Suppressor macrophage treated with lipopolysaccharide for 4 hours (primary cell): ENCODE measurements around the gene BMERB1.

ENCODE experiments used
- DNase-seq: peaks from one replicate; pipeline ENCODE4 v3.0.0-alpha.2; 2020

Gene BMERB1

DNA sequence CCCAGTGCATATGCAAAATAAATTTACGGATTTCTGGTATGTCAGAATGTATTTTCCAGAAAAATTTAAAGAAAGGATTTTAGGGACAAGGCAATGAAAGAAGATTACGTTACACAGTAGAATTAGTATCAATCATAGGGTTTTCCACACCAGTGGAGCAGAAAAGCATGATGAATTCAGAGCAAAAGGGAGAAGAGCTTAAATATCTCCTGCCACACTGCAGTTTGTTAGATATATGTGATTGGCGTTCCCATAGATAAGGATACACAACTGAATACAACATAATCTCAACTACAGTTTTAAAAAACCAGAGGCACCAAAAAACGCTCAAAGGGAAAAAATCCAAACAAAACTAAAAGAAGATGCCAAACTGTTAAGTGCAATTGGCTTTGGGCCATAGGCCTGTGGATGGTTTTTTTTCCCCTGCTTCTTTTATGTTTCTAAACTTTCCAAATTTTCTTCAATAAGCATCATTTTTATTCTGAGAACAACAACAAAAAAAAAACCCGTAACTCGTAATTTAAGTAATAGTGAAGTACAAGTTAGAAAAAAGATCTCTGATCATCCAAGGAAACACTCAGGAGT is 186.3 kb downstream of the BMERB1 start:
- DNase-seq = no peak

DNA sequence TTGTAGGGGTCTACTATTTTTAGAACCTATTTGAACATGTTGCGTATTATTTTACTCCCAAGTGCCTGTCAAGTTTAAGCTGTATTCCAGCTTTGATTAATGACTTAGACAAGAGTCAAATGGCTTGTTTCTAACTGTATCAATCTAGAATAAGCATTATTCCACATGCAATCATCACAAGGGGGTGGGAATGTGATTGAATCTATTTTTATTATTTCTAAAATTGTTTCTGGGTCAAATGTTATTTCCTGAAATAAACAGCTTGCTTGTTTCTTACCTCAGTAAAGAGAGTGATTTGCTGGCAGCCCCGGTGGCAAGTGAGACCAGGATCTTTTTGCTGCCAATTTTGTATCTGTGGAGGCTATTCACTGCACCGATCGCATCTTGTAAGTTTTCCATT is 187.1 kb downstream of the BMERB1 start:
- DNase-seq = no peak

DNA sequence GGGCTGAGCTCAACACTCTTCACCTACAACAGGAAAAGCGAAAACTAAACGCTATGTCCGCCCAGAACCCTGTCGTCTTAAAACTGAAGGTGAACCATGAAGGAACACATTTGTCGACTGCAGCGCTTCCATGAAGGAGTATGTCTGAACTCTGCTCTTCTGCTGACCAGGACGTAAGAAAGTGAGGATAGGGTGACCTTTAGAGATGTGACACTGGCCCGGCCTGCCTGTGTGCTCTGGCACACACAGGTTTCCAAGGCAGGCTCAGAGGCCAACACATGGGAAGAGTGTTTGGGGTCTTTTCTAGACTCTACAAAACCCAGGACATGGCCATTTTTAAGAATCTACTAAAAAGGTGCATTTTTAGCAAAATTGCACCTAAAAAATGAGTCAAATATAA is 187.5 kb downstream of the BMERB1 start:
- no peak for DNase-seq

DNA sequence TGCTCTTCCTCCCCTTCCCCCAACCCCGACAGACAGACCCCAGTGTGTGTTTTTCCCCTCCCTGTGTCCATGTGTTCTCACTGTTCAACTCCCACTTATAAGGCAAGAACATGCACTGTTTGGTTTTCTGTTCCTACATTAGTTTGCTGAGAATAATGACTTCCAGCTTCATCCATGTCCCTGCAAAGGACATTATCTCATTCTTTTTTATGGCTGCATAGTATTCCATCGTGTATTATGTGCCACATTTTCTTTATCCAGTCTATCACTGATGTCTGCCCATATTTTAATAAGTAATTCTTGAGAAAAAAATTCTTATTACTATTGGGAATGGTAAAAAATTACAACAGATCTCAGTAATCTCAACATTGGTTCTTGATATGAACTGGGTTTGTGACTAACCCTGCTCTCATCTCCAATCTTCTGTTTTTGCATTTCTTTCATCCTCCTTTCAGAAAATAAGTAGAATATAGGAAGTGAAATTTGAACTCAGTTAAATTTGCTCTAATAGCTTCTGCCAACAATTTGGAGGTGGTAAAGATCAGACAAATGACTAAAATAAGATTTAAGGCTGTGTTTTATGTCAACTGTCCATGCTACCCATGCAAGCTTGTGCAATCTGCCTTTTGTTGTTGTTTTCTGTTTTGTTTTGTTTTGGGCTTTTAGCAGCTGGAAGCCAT is 197.5 kb downstream of the BMERB1 start:
- no peak for DNase-seq

DNA sequence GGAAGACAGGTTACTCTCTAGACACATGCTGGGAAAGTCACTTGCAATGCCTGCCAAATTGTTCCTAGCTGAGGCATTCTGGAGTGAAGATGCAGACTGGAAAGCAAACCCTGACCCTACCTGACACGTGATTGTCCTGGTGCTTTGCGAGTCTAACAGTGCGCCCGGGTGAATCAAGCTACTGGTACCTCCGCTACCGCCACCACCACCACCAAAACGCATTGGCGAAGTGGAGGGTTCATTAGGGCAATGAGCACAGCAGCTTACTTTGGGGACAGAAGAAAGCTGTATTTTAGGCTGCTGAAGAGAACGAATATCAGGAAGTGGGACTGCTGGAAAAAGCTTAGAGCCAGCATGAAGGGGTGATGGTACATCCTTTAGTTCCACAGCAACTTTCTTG is 201.5 kb downstream of the BMERB1 start:
- DNase-seq = no peak

DNA sequence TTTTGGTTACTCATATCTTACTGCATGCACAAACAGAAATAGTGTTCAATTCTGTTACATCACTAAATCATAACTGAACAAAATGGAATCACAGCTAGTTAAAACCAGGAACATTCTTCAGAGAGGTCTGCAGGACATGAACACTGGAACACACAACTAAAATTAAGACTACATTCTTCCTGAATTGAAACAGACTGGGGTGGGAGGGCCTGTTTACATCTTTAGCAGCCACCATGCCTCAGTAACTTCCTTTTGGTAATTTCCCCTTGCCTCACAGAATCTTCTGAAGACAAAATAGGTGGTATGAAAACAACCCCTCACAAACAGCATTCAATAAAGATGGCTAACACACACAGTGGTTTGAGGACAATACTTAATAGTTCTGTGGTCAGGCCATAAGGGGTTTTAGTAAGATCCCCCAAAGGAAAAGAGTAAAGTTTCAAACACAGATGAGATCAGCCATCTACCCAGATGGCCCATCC is 202.0 kb downstream of the BMERB1 start:
- DNase-seq = no peak
